HFFc6 (cell line): Measurements from ENCODE around the gene GAS7. TPM values are rescaled to one million over a fixed set of nuclear protein-coding genes. Genes with fewer than 3 reads are reported as not detected.

ENCODE experiments used
- DNase-seq: peaks from one replicate; pipeline ENCODE4 v3.0.0-alpha.2; 2018
- H3K27ac Mint-ChIP-seq: 2 replicates; pipeline ENCODE4 v1.8.0; 2020; ENCODE audit warnings: mild to moderate bottlenecking, mixed read lengths
- H3K27me3 Mint-ChIP-seq: 2 replicates; pipeline ENCODE4 v1.8.0; 2021; ENCODE audit warnings: mild to moderate bottlenecking, moderate library complexity, mixed read lengths; ENCODE audit not compliant: insufficient read depth
- H3K36me3 Mint-ChIP-seq: 2 replicates; pipeline ENCODE4 v1.8.0; 2021; ENCODE audit warnings: low read depth, mixed read lengths
- H3K4me1 Mint-ChIP-seq: 2 replicates; pipeline ENCODE4 v1.8.0; 2020; ENCODE audit warnings: low read depth, mixed read lengths
- H3K4me3 Mint-ChIP-seq: 2 replicates; pipeline ENCODE4 v1.8.0; 2020; ENCODE audit warnings: mild to moderate bottlenecking, moderate library complexity, mixed read lengths
- H3K9me3 Mint-ChIP-seq: 2 replicates; pipeline ENCODE4 v1.8.0; 2020; ENCODE audit warnings: mild to moderate bottlenecking, mixed read lengths
- total RNA-seq, 6 experiments: library from RNA; stranded (reverse); fragmentation: NEBNext Ultra II Directional; extraction: Animal tissue kit (Norgen Biotek cat#: 25700); gene quantifications; 2 replicates in 1 of 6; 3 replicates in 5 of 6; pipeline ENCODE4 v1.2.3, GENCODE V29; 2021
- TF ChIP-seq, protein P1 (sequence below): fragments of 200-600 bp; sonication (generic); IDR thresholded peaks from 2 replicates; pipeline ENCODE4 v1.5.0; 2021; ENCODE audit warnings: antibody characterized with exemption, mild to moderate bottlenecking

The GAS7 gene
- total RNA-seq, 6 experiments from 2014 or later: 1.4 to 7.4 (median 3.1) TPM

DNA sequence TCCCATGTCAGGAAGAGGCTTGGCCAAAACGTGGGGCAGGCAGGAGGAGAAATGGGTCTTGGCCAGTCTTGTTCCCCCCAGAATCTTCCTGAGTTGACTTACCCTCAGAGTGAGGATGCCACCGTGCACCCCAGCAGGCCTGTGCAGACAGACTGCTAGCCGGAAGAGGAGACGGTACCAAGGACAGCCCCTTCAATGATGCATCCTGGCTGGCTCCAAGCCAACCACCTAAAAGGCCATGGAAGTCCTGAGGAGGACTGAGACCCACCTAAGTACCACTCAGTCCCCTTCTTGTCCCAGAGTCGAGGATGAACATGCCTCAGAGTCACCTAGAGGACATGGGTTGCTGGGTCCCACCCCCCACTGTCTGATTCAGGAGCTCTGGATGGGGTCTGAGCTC is 246.6 kb downstream of the GAS7 start:
- Mint-ChIP-seq H3K4me3 (no peak overlapping the region), H3K9me3 (no peaks in the 10 kb centered on the region), H3K36me3 (no peaks in the 10 kb centered on the region), H3K4me1 (no peaks in the 10 kb centered on the region), H3K27ac (no peak overlapping the region), H3K27me3 (peaks cover 1% of the 10 kb centered on the region)
- DNase-seq: no peak
- TF ChIP-seq, protein P1, sequence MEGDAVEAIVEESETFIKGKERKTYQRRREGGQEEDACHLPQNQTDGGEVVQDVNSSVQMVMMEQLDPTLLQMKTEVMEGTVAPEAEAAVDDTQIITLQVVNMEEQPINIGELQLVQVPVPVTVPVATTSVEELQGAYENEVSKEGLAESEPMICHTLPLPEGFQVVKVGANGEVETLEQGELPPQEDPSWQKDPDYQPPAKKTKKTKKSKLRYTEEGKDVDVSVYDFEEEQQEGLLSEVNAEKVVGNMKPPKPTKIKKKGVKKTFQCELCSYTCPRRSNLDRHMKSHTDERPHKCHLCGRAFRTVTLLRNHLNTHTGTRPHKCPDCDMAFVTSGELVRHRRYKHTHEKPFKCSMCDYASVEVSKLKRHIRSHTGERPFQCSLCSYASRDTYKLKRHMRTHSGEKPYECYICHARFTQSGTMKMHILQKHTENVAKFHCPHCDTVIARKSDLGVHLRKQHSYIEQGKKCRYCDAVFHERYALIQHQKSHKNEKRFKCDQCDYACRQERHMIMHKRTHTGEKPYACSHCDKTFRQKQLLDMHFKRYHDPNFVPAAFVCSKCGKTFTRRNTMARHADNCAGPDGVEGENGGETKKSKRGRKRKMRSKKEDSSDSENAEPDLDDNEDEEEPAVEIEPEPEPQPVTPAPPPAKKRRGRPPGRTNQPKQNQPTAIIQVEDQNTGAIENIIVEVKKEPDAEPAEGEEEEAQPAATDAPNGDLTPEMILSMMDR: no peak

DNA sequence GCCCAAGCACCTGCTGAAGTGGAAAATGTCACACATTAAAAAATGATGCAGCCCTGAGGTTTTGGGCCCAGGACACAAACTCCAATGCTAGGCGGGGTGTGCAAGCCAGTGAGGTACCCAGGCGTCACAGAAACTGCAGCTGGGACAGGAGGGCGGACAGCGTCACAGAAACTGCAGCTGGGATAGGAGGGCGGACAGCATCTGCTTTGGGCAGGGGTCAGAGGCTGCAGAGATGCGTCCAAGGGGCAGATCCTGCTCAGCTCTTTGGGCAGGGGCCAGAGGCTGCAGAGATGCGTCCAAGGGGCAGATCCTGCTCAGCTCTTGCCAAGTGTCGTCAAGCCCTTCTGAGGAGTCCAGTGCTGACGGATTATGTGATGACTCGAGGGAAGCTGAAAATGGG is 249.5 kb downstream of the GAS7 start:
- Mint-ChIP-seq H3K9me3 (no peaks in the 10 kb centered on the region), H3K27me3 (no peaks in the 10 kb centered on the region; the same call in none of the 2 replicates), H3K4me1 (no peaks in the 10 kb centered on the region), H3K4me3 (no peak overlapping the region), H3K27ac (no peak overlapping the region), H3K36me3 (no peaks in the 10 kb centered on the region)
- TF ChIP-seq, protein P1: no peak
- DNase-seq: no peak

DNA sequence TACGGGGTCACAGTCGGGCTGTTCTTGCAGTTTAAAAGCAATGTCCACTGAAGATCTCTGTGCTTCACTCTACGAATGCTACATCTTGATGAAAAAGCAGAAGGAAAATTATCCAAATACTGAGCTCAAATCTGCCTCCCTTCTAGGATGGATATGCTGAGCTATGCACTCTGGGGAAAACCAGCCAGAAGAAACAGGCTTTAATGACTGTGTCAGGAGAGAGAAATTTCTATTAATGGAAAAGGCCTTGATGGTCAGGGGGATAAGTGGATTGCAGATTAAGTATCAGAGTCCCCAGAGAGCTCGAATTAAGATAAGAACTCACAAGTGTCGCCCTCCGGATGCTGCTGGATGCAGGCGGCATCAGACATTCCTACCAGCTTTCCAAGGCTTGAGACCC is 253.7 kb downstream of the GAS7 start:
- no peaks in the 10 kb centered on the region; the same call in 1 of the 2 replicates for H3K9me3 Mint-ChIP-seq
- TF ChIP-seq, protein P1: no peak
- no peaks in the 10 kb centered on the region for H3K4me1 Mint-ChIP-seq
- H3K27me3 Mint-ChIP-seq: peaks cover 2% of the 10 kb centered on the region; the same call in 1 of the 2 replicates
- no peaks in the 10 kb centered on the region for H3K36me3 Mint-ChIP-seq
- no peak overlapping the region for H3K27ac Mint-ChIP-seq
- H3K4me3 Mint-ChIP-seq: no peak overlapping the region
- no peak for DNase-seq

DNA sequence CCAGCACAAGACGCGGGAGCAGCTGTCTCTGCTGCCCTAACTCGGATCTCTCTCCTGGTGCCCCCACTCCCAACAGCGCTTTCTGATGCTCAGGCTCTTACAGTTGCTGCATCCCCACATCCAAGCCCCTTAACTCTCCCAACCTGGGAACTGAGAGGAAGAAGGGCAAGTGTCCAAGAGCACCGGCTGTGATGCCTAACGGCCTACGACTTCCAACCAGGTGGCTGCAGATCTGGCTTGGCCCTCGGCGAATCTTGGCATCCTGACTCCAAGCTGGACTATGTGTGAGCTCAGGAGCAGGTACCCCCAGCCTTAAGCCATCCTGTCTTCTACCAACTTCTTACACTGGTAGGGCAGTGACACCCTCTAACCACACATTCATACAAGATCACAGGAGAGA is 255.1 kb downstream of the GAS7 start:
- TF ChIP-seq, protein P1: no peak
- H3K9me3 Mint-ChIP-seq: no peaks in the 10 kb centered on the region; the same call in 1 of the 2 replicates
- no peak for DNase-seq
- H3K36me3 Mint-ChIP-seq: no peaks in the 10 kb centered on the region
- H3K4me1 Mint-ChIP-seq: no peaks in the 10 kb centered on the region
- no peak overlapping the region for H3K4me3 Mint-ChIP-seq
- H3K27ac Mint-ChIP-seq: no peak overlapping the region
- peaks cover 4% of the 10 kb centered on the region for H3K27me3 Mint-ChIP-seq

DNA sequence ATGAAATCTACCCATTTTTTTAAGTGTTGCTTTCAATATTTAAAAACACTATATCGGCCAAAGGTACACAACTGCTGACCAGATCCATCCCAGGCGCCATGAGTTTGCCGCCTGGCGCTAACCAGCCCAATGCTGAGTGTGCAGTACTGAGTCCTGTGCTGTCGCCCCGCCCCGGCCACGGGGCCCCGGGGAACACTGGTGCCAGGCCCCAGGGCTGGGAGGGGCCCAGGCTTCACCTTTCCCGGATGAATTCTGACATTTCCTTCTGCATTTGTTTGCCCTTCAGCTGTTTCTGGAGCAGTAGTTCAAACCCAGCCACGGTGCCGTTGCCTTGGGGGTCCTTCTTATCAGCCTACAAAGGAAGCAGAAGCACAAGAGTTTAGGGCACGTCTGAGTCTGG is 255.5 kb downstream of the GAS7 start:
- H3K27me3 Mint-ChIP-seq: peaks cover 5% of the 10 kb centered on the region
- no peaks in the 10 kb centered on the region for H3K36me3 Mint-ChIP-seq
- H3K9me3 Mint-ChIP-seq: no peaks in the 10 kb centered on the region; the same call in 1 of the 2 replicates
- no peak overlapping the region for H3K27ac Mint-ChIP-seq
- DNase-seq: no peak
- no peaks in the 10 kb centered on the region for H3K4me1 Mint-ChIP-seq
- no peak overlapping the region for H3K4me3 Mint-ChIP-seq
- TF ChIP-seq, protein P1: no peak

DNA sequence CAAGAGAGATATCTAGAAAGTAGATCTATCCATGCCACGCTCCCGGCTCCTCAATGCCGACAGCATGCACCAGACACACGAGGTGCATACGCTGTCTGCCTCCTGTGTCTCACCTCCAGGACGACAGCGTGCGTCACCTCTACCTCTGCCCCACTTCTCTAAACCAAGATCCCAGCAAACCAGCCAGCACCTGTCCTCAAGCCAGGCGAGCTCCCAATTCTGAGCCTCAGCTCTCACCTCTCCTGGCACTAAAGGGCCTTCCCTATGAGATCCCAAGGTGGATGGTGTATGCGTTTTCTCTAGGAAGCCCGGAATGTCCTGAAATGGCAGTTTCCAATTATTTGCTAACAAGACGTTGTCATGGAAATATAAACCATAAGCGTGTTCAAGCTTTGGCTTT is 257.1 kb downstream of the GAS7 start:
- Mint-ChIP-seq H3K36me3 (no peaks in the 10 kb centered on the region), H3K4me1 (no peaks in the 10 kb centered on the region), H3K27me3 (peaks cover 6% of the 10 kb centered on the region), H3K4me3 (no peak overlapping the region), H3K27ac (no peak overlapping the region), H3K9me3 (no peaks in the 10 kb centered on the region; the same call in 1 of the 2 replicates)
- TF ChIP-seq, protein P1: no peak
- no peak for DNase-seq
